GM12892 (cell line): ENCODE results near the gene PIAS4.

ENCODE experiments used
- POLR2A ChIP-seq: IDR thresholded peaks from 2 replicates; pipeline ENCODE4 v1.6.1; 2011; ENCODE audit warnings: low read depth, low read length, control low read depth
- POLR2AphosphoS5 ChIP-seq: IDR thresholded peaks from 2 replicates; pipeline ENCODE4 v1.6.1; 2011; ENCODE audit warnings: low read depth, low read length, control low read depth
- TAF1 ChIP-seq: IDR thresholded peaks from 2 replicates; pipeline ENCODE4 v1.6.1; 2011; ENCODE audit warnings: low read depth, mild to moderate bottlenecking, control low read depth, low read length, borderline replicate concordance

DNA sequence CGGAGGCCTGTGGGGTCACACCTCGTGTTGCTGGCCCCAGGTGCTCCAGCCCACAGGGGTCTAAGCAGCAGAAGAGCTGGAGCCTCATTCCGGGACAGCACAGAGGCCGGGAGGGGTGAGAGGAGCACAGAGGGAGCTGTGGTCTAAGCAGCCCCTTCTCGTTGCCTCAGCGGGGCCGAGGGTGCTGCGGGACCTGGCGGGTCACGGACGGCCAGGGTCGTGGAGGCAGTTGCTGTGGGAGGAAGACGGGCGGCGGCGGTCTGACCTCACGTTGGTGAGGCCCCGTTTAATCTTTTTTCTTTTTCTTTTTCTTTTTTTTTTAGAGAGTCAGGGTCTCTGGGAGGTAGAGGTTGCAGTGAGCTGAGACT, 21.7 kb downstream of the PIAS4 start:
- TF ChIP-seq POLR2A = 0 out of 2 replicates have a peak, but pooled peaks have one; percentile 4
- no peak for TF ChIP-seq POLR2AphosphoS5
- no peak for TF ChIP-seq TAF1
